A549 (cell line): ENCODE measurements around the gene TACC2. TPM values are rescaled to one million over a fixed set of nuclear protein-coding genes. Genes with fewer than 3 reads are reported as not detected.

Source experiments
- ATAC-seq, 2 experiments: fragments of 200-7000 bp in 1 of 2; fragments of >200 bp in 1 of 2; cut with Nextera tagmentation in 1 of 2; cut with Tn5 transposase in 1 of 2; 3 replicates each; pipeline versions ENCODE4 v1.8.0 to v1.9.1; 2018 to 2020; ENCODE audit warnings: mild to moderate bottlenecking in 1 of 2, moderate library complexity in 1 of 2
- CTCF ChIA-PET: fragments of 300-600 bp; sonication (Branson Sonifier 250); formaldehyde crosslinking; extraction: SDS; loops from one replicate; lab custom pipeline; 2021; ENCODE audit warnings: antibody characterized with exemption, inconsistent platforms; lab: Yijun Ruan, JAX
- POLR2A ChIA-PET: fragments of 350-600 bp; formaldehyde crosslinking; extraction: SDS; loops from one replicate; lab custom pipeline; 2021; ENCODE audit warnings: antibody characterized with exemption, inconsistent platforms; lab: Yijun Ruan, JAX
- DNase-seq, 2 experiments: peaks; one replicate each; pipeline versions ENCODE4 v3.0.0 to v3.0.0-alpha.2; 2011 to 2016; ENCODE audit warnings: low read depth in 1 of 2, low spot score in 1 of 2
- FAIRE-seq: peaks from 2 replicates; lab custom pipeline; 2011; peaks lifted over from hg19 to GRCh38; lab: Jason Lieb, UNC
- H3K27ac ChIP-seq, 2 experiments: fragments of >200 bp; sonication (Bioruptor Twin); formaldehyde crosslinking; 3 replicates each; pipeline ENCODE4 v1.5.1; 2016 to 2017
- H3K4me1 ChIP-seq: fragments of >200 bp; sonication (Bioruptor Twin); formaldehyde crosslinking; 3 replicates; pipeline ENCODE4 v1.6.1; 2016
- H3K4me2 ChIP-seq: fragments of >200 bp; sonication (Bioruptor Twin); formaldehyde crosslinking; 3 replicates; pipeline ENCODE4 v1.6.1; 2016
- H3K4me3 ChIP-seq: fragments of >200 bp; sonication (Bioruptor Twin); formaldehyde crosslinking; 3 replicates; pipeline ENCODE4 v1.5.1; 2016
- H3K9me3 ChIP-seq: fragments of >200 bp; sonication (Bioruptor Twin); formaldehyde crosslinking; 3 replicates; pipeline ENCODE4 v1.6.1; 2016
- CEBPB ChIP-seq, 2 experiments: fragments of >200 bp in 1 of 2; sonication (Bioruptor Twin) in 1 of 2; formaldehyde crosslinking in 1 of 2; IDR thresholded peaks; 2 replicates each; pipeline ENCODE4 v1.6.1; 2012 to 2016
- EP300 ChIP-seq, 2 experiments: fragments of >200 bp; sonication (Bioruptor Twin); formaldehyde crosslinking; IDR thresholded peaks; 2 replicates in 1 of 2; 3 replicates in 1 of 2; pipeline ENCODE4 v1.6.1; 2016 to 2017
- FOSL2 ChIP-seq, 2 experiments: fragments of 450-650 bp in 1 of 2; fragments of >200 bp in 1 of 2; sonication (Bioruptor Twin) in 1 of 2; formaldehyde crosslinking; IDR thresholded peaks; 2 replicates each; pipeline versions ENCODE4 v1.5.0 to v1.6.1; 2016 to 2020; ENCODE audit warnings: mild to moderate bottlenecking in 1 of 2, moderate library complexity in 1 of 2
- FOXS1 ChIP-seq: fragments of 250-450 bp; sonication (Bioruptor Pico); IDR thresholded peaks from 2 replicates; pipeline ENCODE4 v1.5.0; 2020; ENCODE audit warnings: mild to moderate bottlenecking, moderate library complexity
- GATA3 ChIP-seq: IDR thresholded peaks from 2 replicates; pipeline ENCODE4 v1.6.1; 2012; ENCODE audit warnings: borderline replicate concordance
- HEYL ChIP-seq: fragments of 250-450 bp; sonication (Bioruptor Pico); IDR thresholded peaks from 2 replicates; pipeline ENCODE4 v1.8.0; 2021; ENCODE audit warnings: mild to moderate bottlenecking, moderate library complexity
- HOXB5 ChIP-seq: fragments of 250-450 bp; sonication (Bioruptor Pico); IDR thresholded peaks from 2 replicates; pipeline ENCODE4 v1.5.0; 2020; ENCODE audit warnings: mild to moderate bottlenecking, moderate library complexity
- JUN ChIP-seq, 2 experiments: fragments of >200 bp; sonication (Bioruptor Twin); formaldehyde crosslinking; IDR thresholded peaks; 2 replicates in 1 of 2; 3 replicates in 1 of 2; pipeline ENCODE4 v1.6.1; 2016 to 2017
- KDM5A ChIP-seq: fragments of 200-600 bp; sonication (generic); IDR thresholded peaks from 2 replicates; pipeline ENCODE4 v1.6.1; 2016; ENCODE audit warnings: antibody characterized with exemption, mild to moderate bottlenecking
- MAFK ChIP-seq: fragments of 450-650 bp; IDR thresholded peaks from 2 replicates; pipeline ENCODE4 v1.6.1; 2014; ENCODE audit not compliant: partially characterized antibody
- MAZ ChIP-seq: fragments of 150-350 bp; IDR thresholded peaks from 2 replicates; pipeline ENCODE4 v1.6.1; 2014; ENCODE audit warnings: antibody characterized with exemption, low read depth, low read length, borderline replicate concordance
- MYC ChIP-seq: IDR thresholded peaks from 2 replicates; pipeline ENCODE4 v1.6.1; 2012; ENCODE audit warnings: mild to moderate bottlenecking, inconsistent platforms, low read length, improper control_type of control experiment, borderline replicate concordance
- NFE2L2 ChIP-seq: fragments of 150-350 bp; conservative IDR thresholded peaks from 2 replicates; pipeline ENCODE4 v1.6.1; 2014; ENCODE audit warnings: low read length
- NR3C1 ChIP-seq: fragments of >200 bp; sonication (Bioruptor Twin); formaldehyde crosslinking; IDR thresholded peaks from 3 replicates; pipeline ENCODE4 v1.6.1; 2017
- POLR2AphosphoS2 ChIP-seq: conservative IDR thresholded peaks from 2 replicates; pipeline ENCODE4 v1.6.1; 2012; ENCODE audit warnings: low read length, improper control_type of control experiment, inconsistent platforms
- RAD21 ChIP-seq, 2 experiments: fragments of >200 bp in 1 of 2; sonication (Bioruptor Twin) in 1 of 2; formaldehyde crosslinking in 1 of 2; IDR thresholded peaks in 1 of 2; conservative IDR thresholded peaks in 1 of 2; 2 replicates in 1 of 2; 3 replicates in 1 of 2; pipeline ENCODE4 v1.6.1; 2012 to 2018; ENCODE audit warnings: inconsistent platforms in 1 of 2
- RNF2 ChIP-seq: fragments of 200-600 bp; sonication (generic); IDR thresholded peaks from 2 replicates; pipeline ENCODE4 v1.6.1; 2016; ENCODE audit warnings: low read depth, mild to moderate bottlenecking, antibody characterized with exemption, moderate library complexity, borderline replicate concordance
- SMC3 ChIP-seq: fragments of >200 bp; sonication (Bioruptor Twin); formaldehyde crosslinking; IDR thresholded peaks from 3 replicates; pipeline ENCODE4 v1.6.1; 2018; ENCODE audit warnings: inconsistent platforms
- WGBS: methylation state at CpG from one replicate; pipeline ENCODE4 v1.1.6; 2017; ENCODE audit errors: missing lambda C conversion rate; 5-methylcytosine and 5-hydroxymethylcytosine counted together
- polyA plus RNA-seq, 4 experiments: library from polyadenylated mRNA; depleted of rRNA in 3 of 4; stranded (reverse); fragments of >200 nt; fragmentation: RNase III in 1 of 4; extraction: RNeasy Plus Mini Kit Qiagen cat#74134 plus additional on column Dnase treatment in 1 of 4; gene quantifications; 2 replicates in 3 of 4; 3 replicates in 1 of 4; pipeline ENCODE4 v1.2.3, GENCODE V29; 2011 to 2017
- TF ChIP-seq, protein P1 (sequence below): fragments of 250-450 bp; sonication (Bioruptor Pico); IDR thresholded peaks from 2 replicates; pipeline ENCODE4 v1.5.0; 2020; ENCODE audit warnings: low read depth, mild to moderate bottlenecking, moderate library complexity
- TF ChIP-seq, protein P2 (sequence below): IDR thresholded peaks from 2 replicates; pipeline ENCODE4 v1.6.1; 2012; ENCODE audit warnings: low read depth, borderline replicate concordance
- TF ChIP-seq, protein P3 (sequence below): fragments of >200 bp; sonication (Bioruptor Twin); formaldehyde crosslinking; IDR thresholded peaks from 3 replicates; pipeline ENCODE4 v1.5.1; 2016
- TF ChIP-seq, protein P4 (sequence below): fragments of 250-450 bp; sonication (Bioruptor Pico); IDR thresholded peaks from 2 replicates; pipeline ENCODE4 v1.5.0; 2021; ENCODE audit warnings: mild to moderate bottlenecking, moderate library complexity, borderline replicate concordance
- TF ChIP-seq, protein P5 (sequence below): fragments of >200 bp; sonication (Bioruptor Twin); formaldehyde crosslinking; IDR thresholded peaks from 3 replicates; pipeline ENCODE4 v1.6.1; 2016
- TF ChIP-seq, protein P6 (sequence below): fragments of >200 bp; sonication (Bioruptor Twin); formaldehyde crosslinking; IDR thresholded peaks from 2 replicates; pipeline ENCODE4 v1.6.1; 2016

Gene TACC2
- polyA plus RNA-seq, 2 of the 4 experiments (the other 2 are of a cell fraction) = 83.3 to 128 TPM

DNA sequence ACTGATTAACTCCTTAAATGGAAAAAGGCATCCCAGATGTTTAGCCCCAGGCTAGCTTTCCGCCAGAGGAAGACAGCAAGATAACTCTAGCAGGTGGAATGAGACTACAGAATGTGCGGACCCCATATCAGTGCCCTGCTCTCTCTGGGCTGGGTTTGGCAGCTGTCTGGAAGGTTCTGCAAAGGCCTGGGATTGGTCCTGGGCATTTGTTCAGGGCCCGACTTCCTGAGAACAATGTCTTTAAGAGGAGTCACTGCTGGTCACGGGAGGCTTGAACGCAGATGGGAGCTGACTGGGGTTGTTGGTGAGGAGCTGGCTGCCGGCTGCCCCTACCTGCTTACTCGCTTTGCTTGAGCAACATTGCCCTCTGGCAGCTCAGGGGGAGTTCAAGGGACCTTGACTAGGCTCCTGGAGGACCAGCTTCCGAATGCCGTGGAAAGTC is 151.5 kb downstream of the TACC2 start:
- peaks cover 12% of the 10 kb centered on the region; the same call in 2 of the 3 replicates for H3K9me3 ChIP-seq
- POLR2A ChIA-PET = interaction anchor here (0.9 to 3.1 kb wide), 3 partner anchors 10 to 28 kb away, joined by 3 to 20 read pairs (median 8); no protein-coding TSS in a partner anchor
- WGBS = 17% methylated on average over 9 of the region's 9 CpGs
- H3K4me3 ChIP-seq = peak overlapping the region; percentile 12; the same call in 2 of the 3 replicates
- CTCF ChIA-PET = interaction anchor here (0.8 to 5.0 kb wide), 13 partner anchors 10 to 208 kb away, joined by 3 to 36 read pairs (median 6); no protein-coding TSS in a partner anchor
- TF ChIP-seq, protein P1, sequence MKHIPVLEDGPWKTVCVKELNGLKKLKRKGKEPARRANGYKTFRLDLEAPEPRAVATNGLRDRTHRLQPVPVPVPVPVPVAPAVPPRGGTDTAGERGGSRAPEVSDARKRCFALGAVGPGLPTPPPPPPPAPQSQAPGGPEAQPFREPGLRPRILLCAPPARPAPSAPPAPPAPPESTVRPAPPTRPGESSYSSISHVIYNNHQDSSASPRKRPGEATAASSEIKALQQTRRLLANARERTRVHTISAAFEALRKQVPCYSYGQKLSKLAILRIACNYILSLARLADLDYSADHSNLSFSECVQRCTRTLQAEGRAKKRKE (CRISPR knock-in tag) = peak; percentile 8; the same call in 1 of the 2 replicates
- peak; percentile 56 to 64; a peak in 4 of 5 replicates for TF ChIP-seq RAD21 (conservative IDR thresholded peaks at IDR 0.05 in 1 of 2, IDR thresholded peaks at IDR 0.05 in 1 of 2)
- peak in 1 of 2 experiments; percentile 66; a peak in 3 of 4 replicates for TF ChIP-seq CEBPB (IDR thresholded peaks at IDR 0.05)
- TF ChIP-seq, protein P2, sequence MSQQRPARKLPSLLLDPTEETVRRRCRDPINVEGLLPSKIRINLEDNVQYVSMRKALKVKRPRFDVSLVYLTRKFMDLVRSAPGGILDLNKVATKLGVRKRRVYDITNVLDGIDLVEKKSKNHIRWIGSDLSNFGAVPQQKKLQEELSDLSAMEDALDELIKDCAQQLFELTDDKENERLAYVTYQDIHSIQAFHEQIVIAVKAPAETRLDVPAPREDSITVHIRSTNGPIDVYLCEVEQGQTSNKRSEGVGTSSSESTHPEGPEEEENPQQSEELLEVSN = no peak
- no peak for TF ChIP-seq KDM5A
- no peak for TF ChIP-seq EP300 (IDR thresholded peaks at IDR 0.05)
- TF ChIP-seq, protein P3, sequence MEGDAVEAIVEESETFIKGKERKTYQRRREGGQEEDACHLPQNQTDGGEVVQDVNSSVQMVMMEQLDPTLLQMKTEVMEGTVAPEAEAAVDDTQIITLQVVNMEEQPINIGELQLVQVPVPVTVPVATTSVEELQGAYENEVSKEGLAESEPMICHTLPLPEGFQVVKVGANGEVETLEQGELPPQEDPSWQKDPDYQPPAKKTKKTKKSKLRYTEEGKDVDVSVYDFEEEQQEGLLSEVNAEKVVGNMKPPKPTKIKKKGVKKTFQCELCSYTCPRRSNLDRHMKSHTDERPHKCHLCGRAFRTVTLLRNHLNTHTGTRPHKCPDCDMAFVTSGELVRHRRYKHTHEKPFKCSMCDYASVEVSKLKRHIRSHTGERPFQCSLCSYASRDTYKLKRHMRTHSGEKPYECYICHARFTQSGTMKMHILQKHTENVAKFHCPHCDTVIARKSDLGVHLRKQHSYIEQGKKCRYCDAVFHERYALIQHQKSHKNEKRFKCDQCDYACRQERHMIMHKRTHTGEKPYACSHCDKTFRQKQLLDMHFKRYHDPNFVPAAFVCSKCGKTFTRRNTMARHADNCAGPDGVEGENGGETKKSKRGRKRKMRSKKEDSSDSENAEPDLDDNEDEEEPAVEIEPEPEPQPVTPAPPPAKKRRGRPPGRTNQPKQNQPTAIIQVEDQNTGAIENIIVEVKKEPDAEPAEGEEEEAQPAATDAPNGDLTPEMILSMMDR = 0 out of 3 replicates have a peak, but pooled peaks have one; percentile 19
- peak; percentile 2; the same call in 1 of the 3 replicates for TF ChIP-seq SMC3
- TF ChIP-seq, all 56 proteins: peak for 5
- ATAC-seq = peak; percentile 60 to 64
- peaks cover 69% of the 10 kb centered on the region for H3K4me1 ChIP-seq
- H3K27ac ChIP-seq = peak overlapping the region; percentile 88 to 92
- no peak for FAIRE-seq
- peak overlapping the region; percentile 86 for H3K4me2 ChIP-seq
- DNase-seq = peak; percentile 41 to 82

DNA sequence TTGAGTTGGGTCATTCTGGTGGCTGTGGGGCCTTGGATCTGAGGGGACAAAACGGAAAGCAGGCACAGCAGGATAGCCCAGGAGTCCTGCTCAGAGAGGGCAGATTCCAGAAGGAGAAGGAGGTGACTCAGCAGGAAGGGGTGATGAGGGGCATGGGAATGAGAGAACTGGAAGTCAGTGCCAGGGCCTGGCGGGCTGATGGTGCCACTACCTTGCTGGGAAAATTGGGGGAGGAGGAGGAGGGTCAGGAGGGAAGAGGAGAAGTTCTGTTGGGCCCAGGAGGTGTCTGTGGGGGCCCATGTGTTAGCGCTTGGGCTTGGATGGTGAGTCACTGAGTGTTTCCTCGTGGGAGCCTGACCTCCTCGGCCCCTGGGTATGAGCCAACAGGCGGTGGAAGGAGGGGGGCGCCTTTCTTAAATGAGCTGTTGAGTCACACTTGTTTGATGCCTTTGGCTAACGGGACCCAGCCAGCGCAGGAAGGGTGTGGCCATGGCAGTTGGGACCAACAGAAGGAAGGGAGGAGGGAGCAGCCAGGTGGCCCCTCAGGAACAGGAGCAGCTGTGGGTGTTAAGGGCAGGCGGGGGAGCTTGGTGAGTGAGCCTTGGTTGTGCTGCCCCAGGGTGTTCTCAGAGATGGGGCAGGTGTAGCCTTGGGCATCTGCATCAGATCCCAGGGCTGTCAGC is 152.1 kb downstream of the TACC2 start:
- ATAC-seq = peak; percentile 81 to 88
- ChIA-PET CTCF (interaction anchor here (0.7 to 5.0 kb wide), 23 partner anchors 11 to 326 kb away, joined by 3 to 36 read pairs (median 7); partner anchors contain the start of gene NSMCE4A), POLR2A (interaction anchor here (0.8 to 3.1 kb wide), 4 partner anchors 14 to 78 kb away, joined by 3 to 20 read pairs (median 6); no protein-coding TSS in a partner anchor)
- H3K4me2 ChIP-seq = peak overlapping the region; percentile 86
- peak overlapping the region; percentile 7; the same call in 2 of the 3 replicates for H3K4me3 ChIP-seq
- H3K4me1 ChIP-seq = peaks cover 70% of the 10 kb centered on the region
- FAIRE-seq = peak; percentile 85
- H3K9me3 ChIP-seq = peaks cover 12% of the 10 kb centered on the region; the same call in 2 of the 3 replicates
- H3K27ac ChIP-seq = peak overlapping the region; percentile 88 to 92
- peak; percentile 92 to 98 for DNase-seq
- WGBS = 1% methylated on average over 10 of the region's 10 CpGs
- TF ChIP-seq, protein P4, sequence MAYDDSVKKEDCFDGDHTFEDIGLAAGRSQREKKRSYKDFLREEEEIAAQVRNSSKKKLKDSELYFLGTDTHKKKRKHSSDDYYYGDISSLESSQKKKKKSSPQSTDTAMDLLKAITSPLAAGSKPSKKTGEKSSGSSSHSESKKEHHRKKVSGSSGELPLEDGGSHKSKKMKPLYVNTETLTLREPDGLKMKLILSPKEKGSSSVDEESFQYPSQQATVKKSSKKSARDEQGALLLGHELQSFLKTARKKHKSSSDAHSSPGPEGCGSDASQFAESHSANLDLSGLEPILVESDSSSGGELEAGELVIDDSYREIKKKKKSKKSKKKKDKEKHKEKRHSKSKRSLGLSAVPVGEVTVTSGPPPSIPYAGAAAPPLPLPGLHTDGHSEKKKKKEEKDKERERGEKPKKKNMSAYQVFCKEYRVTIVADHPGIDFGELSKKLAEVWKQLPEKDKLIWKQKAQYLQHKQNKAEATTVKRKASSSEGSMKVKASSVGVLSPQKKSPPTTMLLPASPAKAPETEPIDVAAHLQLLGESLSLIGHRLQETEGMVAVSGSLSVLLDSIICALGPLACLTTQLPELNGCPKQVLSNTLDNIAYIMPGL (CRISPR knock-in tag) = no peak
- TF ChIP-seq NFE2L2 (peak; percentile 68), RNF2 (no peak), FOSL2 (IDR thresholded peaks at IDR 0.05) (peak; percentile 92), FOSL2 (CRISPR knock-in tag; IDR thresholded peaks at IDR 0.05) (peak; percentile 98), MYC (peak; percentile 84), MAZ (0 out of 2 replicates have a peak, but pooled peaks have one; percentile 31), POLR2AphosphoS2 (peak; percentile 93), CEBPB (IDR thresholded peaks at IDR 0.05) (peak; percentile 64 to 74; a peak in 3 of 4 replicates), NR3C1 (no peak), MAFK (peak; percentile 97), FOXS1 (CRISPR knock-in tag) (0 out of 2 replicates have a peak, but pooled peaks have one; percentile 19), JUN (IDR thresholded peaks at IDR 0.05) (peak; percentile 92 to 93), HEYL (CRISPR knock-in tag) (no peak), HOXB5 (CRISPR knock-in tag) (0 out of 2 replicates have a peak, but pooled peaks have one; percentile 30), GATA3 (peak; percentile 94), SMC3 (peak; percentile 33; the same call in 1 of the 3 replicates)
- TF ChIP-seq, protein P5, sequence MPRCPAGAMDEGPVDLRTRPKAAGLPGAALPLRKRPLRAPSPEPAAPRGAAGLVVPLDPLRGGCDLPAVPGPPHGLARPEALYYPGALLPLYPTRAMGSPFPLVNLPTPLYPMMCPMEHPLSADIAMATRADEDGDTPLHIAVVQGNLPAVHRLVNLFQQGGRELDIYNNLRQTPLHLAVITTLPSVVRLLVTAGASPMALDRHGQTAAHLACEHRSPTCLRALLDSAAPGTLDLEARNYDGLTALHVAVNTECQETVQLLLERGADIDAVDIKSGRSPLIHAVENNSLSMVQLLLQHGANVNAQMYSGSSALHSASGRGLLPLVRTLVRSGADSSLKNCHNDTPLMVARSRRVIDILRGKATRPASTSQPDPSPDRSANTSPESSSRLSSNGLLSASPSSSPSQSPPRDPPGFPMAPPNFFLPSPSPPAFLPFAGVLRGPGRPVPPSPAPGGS = peak; percentile 89; the same call in 1 of the 3 replicates
- TF ChIP-seq, protein P2 = peak; percentile 38; the same call in 1 of the 2 replicates
- TF ChIP-seq, protein P6, sequence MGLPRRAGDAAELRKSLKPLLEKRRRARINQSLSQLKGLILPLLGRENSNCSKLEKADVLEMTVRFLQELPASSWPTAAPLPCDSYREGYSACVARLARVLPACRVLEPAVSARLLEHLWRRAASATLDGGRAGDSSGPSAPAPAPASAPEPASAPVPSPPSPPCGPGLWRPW = peak; percentile 14; the same call in 1 of the 2 replicates
